H1 (cell line): ENCODE data around the gene HSF4. TPM values are rescaled to one million over a fixed set of nuclear protein-coding genes. Genes with fewer than 3 reads are reported as not detected.
"Not testable (repeated sequence)": the region's sequence is repeated elsewhere in the genome, so short reads cannot be mapped to it uniquely, and the experiment has no call there.

Experiments used
- CTCF ChIA-PET: fragments of 300-600 bp; sonication (Branson Sonifier 250); formaldehyde crosslinking; loops from one replicate; lab custom pipeline; 2021; ENCODE audit not compliant: partially characterized antibody; lab: Charles Lee
- POLR2A ChIA-PET: fragments of 300-600 bp; sonication (Branson Sonifier 250); formaldehyde crosslinking; loops from one replicate; lab custom pipeline; 2021; ENCODE audit warnings: inconsistent platforms; ENCODE audit not compliant: partially characterized antibody; lab: Charles Lee
- DNase-seq, 2 experiments: peaks; one replicate each; pipeline versions ENCODE4 v3.0.0 to v3.0.0-alpha.2; 2010 to 2022; ENCODE audit warnings: low spot score in 2 of 2, low read depth in 1 of 2, mixed read lengths in 1 of 2
- FAIRE-seq: peaks from 2 replicates; lab custom pipeline; 2011; peaks lifted over from hg19 to GRCh38; lab: Jason Lieb, UNC
- H2AFZ ChIP-seq: 2 replicates; pipeline ENCODE4 v1.8.1; 2012; ENCODE audit warnings: low read length, inconsistent platforms
- H2AK5ac ChIP-seq: 2 replicates; pipeline ENCODE4 v1.6.1; 2013; ENCODE audit warnings: low read depth, low read length
- H2BK120ac ChIP-seq: replicated peaks from 2 replicates; pipeline ENCODE3; 2013; ENCODE audit warnings: low read depth, low read length, inconsistent platforms
- H2BK12ac ChIP-seq: 2 replicates; pipeline ENCODE4 v1.6.1; 2013; ENCODE audit warnings: low read depth, low read length
- H2BK15ac ChIP-seq: 2 replicates; pipeline ENCODE4 v1.6.1; 2013; ENCODE audit warnings: low read length
- H2BK20ac ChIP-seq: 2 replicates; pipeline ENCODE4 v1.6.1; 2013; ENCODE audit warnings: low read length
- H2BK5ac ChIP-seq: 2 replicates; pipeline ENCODE4 v1.6.1; 2013; ENCODE audit warnings: low read depth, low read length
- H3K14ac ChIP-seq: 2 replicates; pipeline ENCODE4 v1.6.1; 2013; ENCODE audit warnings: inconsistent platforms; ENCODE audit not compliant: insufficient read length
- H3K18ac ChIP-seq: 2 replicates; pipeline ENCODE4 v1.6.1; 2013; ENCODE audit warnings: low read length; ENCODE audit errors: extremely low read depth
- H3K23ac ChIP-seq: 2 replicates; pipeline ENCODE4 v1.6.1; 2013; ENCODE audit warnings: inconsistent platforms; ENCODE audit not compliant: insufficient read length
- H3K23me2 ChIP-seq: 2 replicates; pipeline ENCODE4 v1.6.1; 2013; ENCODE audit warnings: low read depth, low read length
- H3K27ac ChIP-seq: 2 replicates; pipeline ENCODE4 v1.6.1; 2011; ENCODE audit warnings: low read depth, low read length, inconsistent platforms
- H3K27me3 ChIP-seq, 4 experiments: replicated peaks in 1 of 4; 1 replicate in 1 of 4; 2 replicates in 3 of 4; pipeline versions ENCODE4 v1.6.1 to v1.8.1; 2011 to 2013; ENCODE audit warnings: low read length in 3 of 4, mild to moderate bottlenecking in 3 of 4, inconsistent platforms in 2 of 4, mixed read lengths in 2 of 4, moderate library complexity in 1 of 4; ENCODE audit not compliant: control insufficient read depth in 3 of 4, insufficient read depth in 3 of 4; ENCODE audit errors: extremely low read depth in 1 of 4
- H3K36me3 ChIP-seq, 4 experiments: 2 replicates each; pipeline versions ENCODE4 v1.6.1 to v1.8.1; 2011 to 2013; ENCODE audit warnings: mild to moderate bottlenecking in 4 of 4, low read length in 3 of 4, moderate library complexity in 2 of 4, control low read depth in 1 of 4, inconsistent platforms in 1 of 4; ENCODE audit not compliant: insufficient read depth in 4 of 4, control insufficient read depth in 2 of 4
- H3K4ac ChIP-seq: replicated peaks from 2 replicates; pipeline ENCODE3; 2013; ENCODE audit warnings: low read length, low read depth, mixed read lengths, inconsistent platforms; ENCODE audit not compliant: insufficient read length
- H3K4me1 ChIP-seq, 4 experiments: replicated peaks in 1 of 4; 1 replicate in 1 of 4; 2 replicates in 3 of 4; pipeline versions ENCODE4 v1.6.1 to v1.8.1; 2011 to 2013; ENCODE audit warnings: low read length in 3 of 4, inconsistent platforms in 2 of 4, mixed read lengths in 1 of 4; ENCODE audit not compliant: insufficient read depth in 4 of 4, control insufficient read depth in 3 of 4
- H3K4me2 ChIP-seq, 2 experiments: 2 replicates each; pipeline versions ENCODE4 v1.6.1 to v1.8.1; 2011 to 2013; ENCODE audit warnings: low read depth in 2 of 2, low read length in 2 of 2, control low read depth in 1 of 2, inconsistent platforms in 1 of 2, mild to moderate bottlenecking in 1 of 2; ENCODE audit not compliant: insufficient read depth in 1 of 2
- H3K4me3 ChIP-seq, 4 experiments: fragments of 200-600, 300-600 bp in 1 of 4; sonication (generic), shearing (Covaris generic), sonication (Bioruptor Twin) in 1 of 4; 2 replicates each; pipeline versions ENCODE4 v1.5.1 to v1.8.1; 2011 to 2016; ENCODE audit warnings: low read length in 4 of 4, low read depth in 3 of 4, control low read depth in 2 of 4, inconsistent platforms in 2 of 4, mild to moderate bottlenecking in 2 of 4, mixed read lengths in 1 of 4, moderate library complexity in 1 of 4; ENCODE audit not compliant: insufficient read depth in 2 of 4; ENCODE audit errors: extremely low read depth in 1 of 4
- H3K56ac ChIP-seq: replicated peaks from 2 replicates; pipeline ENCODE3; 2013; ENCODE audit warnings: low read depth, mild to moderate bottlenecking, mixed read lengths, low read length, inconsistent platforms; ENCODE audit not compliant: insufficient read length
- H3K79me1 ChIP-seq: 2 replicates; pipeline ENCODE4 v1.6.1; 2013; ENCODE audit warnings: low read depth, low read length, control low read depth
- H3K79me2 ChIP-seq, 2 experiments: 2 replicates each; pipeline versions ENCODE4 v1.6.1 to v1.8.1; 2012 to 2013; ENCODE audit warnings: low read length in 2 of 2, mild to moderate bottlenecking in 2 of 2, inconsistent platforms in 1 of 2; ENCODE audit not compliant: insufficient read depth in 2 of 2, control insufficient read depth in 1 of 2
- H3K9ac ChIP-seq, 4 experiments: replicated peaks in 1 of 4; 1 replicate in 1 of 4; 2 replicates in 3 of 4; pipeline versions ENCODE4 v1.6.1 to v1.8.1; 2011 to 2013; ENCODE audit warnings: low read depth in 3 of 4, low read length in 3 of 4, control low read depth in 2 of 4, mild to moderate bottlenecking in 2 of 4, moderate library complexity in 2 of 4, inconsistent platforms in 1 of 4; ENCODE audit errors: extremely low read depth in 1 of 4
- H3K9me3 ChIP-seq, 2 experiments: 2 replicates each; pipeline versions ENCODE4 v1.6.1 to v1.8.1; 2012 to 2013; ENCODE audit warnings: mild to moderate bottlenecking in 2 of 2, moderate library complexity in 2 of 2, control low read depth in 1 of 2, inconsistent platforms in 1 of 2, low read depth in 1 of 2, low read length in 1 of 2, mixed read lengths in 1 of 2; ENCODE audit not compliant: insufficient read depth in 2 of 2
- H4K20me1 ChIP-seq, 2 experiments: replicated peaks in 1 of 2; 2 replicates each; pipeline versions ENCODE3 to v1.8.1; 2011 to 2013; ENCODE audit warnings: inconsistent platforms in 2 of 2, low read length in 2 of 2, mild to moderate bottlenecking in 1 of 2; ENCODE audit not compliant: insufficient read depth in 2 of 2, control insufficient read depth in 1 of 2
- H4K5ac ChIP-seq: 2 replicates; pipeline ENCODE4 v1.6.1; 2013; ENCODE audit warnings: low read length, low read depth, mixed read lengths, inconsistent platforms; ENCODE audit not compliant: insufficient read length
- H4K8ac ChIP-seq: 2 replicates; pipeline ENCODE4 v1.8.0; 2013; ENCODE audit warnings: mild to moderate bottlenecking, moderate library complexity, low read length, inconsistent platforms; ENCODE audit not compliant: insufficient read depth; ENCODE audit errors: extremely low read depth
- H4K91ac ChIP-seq: replicated peaks from 2 replicates; pipeline ENCODE3; 2013; ENCODE audit warnings: low read length, mixed read lengths, inconsistent platforms; ENCODE audit not compliant: insufficient read length
- BACH1 ChIP-seq: IDR thresholded peaks from 2 replicates; pipeline ENCODE4 v1.6.1; 2012; ENCODE audit warnings: low read length, improper control_type of control experiment
- CHD1 ChIP-seq: IDR thresholded peaks from 2 replicates; pipeline ENCODE4 v1.6.1; 2012; ENCODE audit warnings: low read depth, low read length, improper control_type of control experiment
- HDAC6 ChIP-seq: IDR thresholded peaks from one replicate; pipeline ENCODE4 v1.7.1; 2012; ENCODE audit warnings: low read depth, mild to moderate bottlenecking, inconsistent platforms, low read length, moderate library complexity
- JUND ChIP-seq: IDR thresholded peaks from 2 replicates; pipeline ENCODE4 v1.6.1; 2011; ENCODE audit warnings: mild to moderate bottlenecking, improper control_type of control experiment, low read length
- NRF1 ChIP-seq: IDR thresholded peaks from 2 replicates; pipeline ENCODE4 v1.6.1; 2011; ENCODE audit warnings: mild to moderate bottlenecking, low read depth, low read length, improper control_type of control experiment
- POLR2AphosphoS5 ChIP-seq: IDR thresholded peaks from 2 replicates; pipeline ENCODE4 v1.6.1; 2011; ENCODE audit warnings: low read depth, low read length
- POU5F1 ChIP-seq: IDR thresholded peaks from 2 replicates; pipeline ENCODE4 v1.6.1; 2011; ENCODE audit warnings: low read depth, mild to moderate bottlenecking, low read length, moderate library complexity
- SP1 ChIP-seq: IDR thresholded peaks from 2 replicates; pipeline ENCODE4 v1.6.1; 2011; ENCODE audit warnings: low read depth, low read length
- TCF12 ChIP-seq: IDR thresholded peaks from 2 replicates; pipeline ENCODE4 v1.6.1; 2011; ENCODE audit warnings: low read depth, mild to moderate bottlenecking, low read length
- WGBS, 2 experiments: shearing (Covaris generic) in 1 of 2; methylation state at CpG; one replicate each; pipeline versions ENCODE4 v1.1.6 to v1.1.7; 2013 to 2015; ENCODE audit warnings: low lambda C conversion rate in 2 of 2, mixed read lengths in 2 of 2, inconsistent platforms in 1 of 2, low coverage in 1 of 2, missing lambda C conversion rate in 1 of 2; ENCODE audit not compliant: insufficient replicate concordance in 2 of 2, insufficient coverage in 1 of 2, insufficient read length in 1 of 2; ENCODE audit errors: extremely low coverage in 1 of 2, missing lambda C conversion rate in 1 of 2; 5-methylcytosine and 5-hydroxymethylcytosine counted together
- polyA plus RNA-seq, 7 experiments: library from polyadenylated mRNA; depleted of rRNA in 3 of 7; stranded (reverse) in 5 of 7; unstranded in 2 of 7; fragments of >200 nt in 5 of 7; fragments of 200-250 nt in 2 of 7; gene quantifications; 1 replicate in 5 of 7; 2 replicates in 1 of 7; 4 replicates in 1 of 7; pipeline versions ENCODE4 v1.2.1 to v1.2.3, GENCODE V29; 2011 to 2013; ENCODE audit warnings: missing spikeins in 2 of 7, mixed read lengths in 2 of 7
- total RNA-seq: library from RNA; stranded (reverse); fragmentation: NEBNext Ultra II Directional; extraction: Animal tissue kit (Norgen Biotek cat#: 25700); gene quantifications from 2 replicates; pipeline ENCODE4 v1.2.1, GENCODE V29; 2021

Gene HSF4
- total and polyA plus RNA-seq, 2 of the 8 experiments (the other 6 are each of a cell fraction or from before 2014, with no cell fraction given): 0.14 TPM; not detected in 1

DNA sequence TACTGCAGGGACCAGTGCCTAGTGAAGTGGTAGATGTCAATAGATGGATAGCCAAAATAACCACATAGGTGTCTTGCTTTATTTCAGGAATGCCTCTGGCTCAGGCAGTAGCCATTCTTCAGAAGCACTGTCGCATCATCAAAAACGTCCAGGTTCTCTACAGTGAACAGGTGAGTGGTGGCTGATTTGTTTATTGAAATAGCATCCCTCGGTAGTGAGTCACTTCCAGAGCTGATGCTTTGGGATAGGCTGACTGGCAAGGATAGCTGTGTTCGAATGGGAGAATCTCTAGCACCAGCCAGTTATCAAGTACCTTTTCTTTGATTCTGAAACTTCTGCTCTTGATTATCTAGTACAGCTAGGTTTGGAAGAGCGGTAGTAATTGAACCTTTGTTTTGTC, 44.5 kb upstream of the HSF4 start (continued):
- TF ChIP-seq BACH1 (no peak), JUND (no peak), POU5F1 (no peak), SP1 (no peak), CHD1 (no peak), NRF1 (no peak), HDAC6 (no peak), TCF12 (no peak), POLR2AphosphoS5 (no peak)
- TF ChIP-seq, all 59 proteins: peak for 0

DNA sequence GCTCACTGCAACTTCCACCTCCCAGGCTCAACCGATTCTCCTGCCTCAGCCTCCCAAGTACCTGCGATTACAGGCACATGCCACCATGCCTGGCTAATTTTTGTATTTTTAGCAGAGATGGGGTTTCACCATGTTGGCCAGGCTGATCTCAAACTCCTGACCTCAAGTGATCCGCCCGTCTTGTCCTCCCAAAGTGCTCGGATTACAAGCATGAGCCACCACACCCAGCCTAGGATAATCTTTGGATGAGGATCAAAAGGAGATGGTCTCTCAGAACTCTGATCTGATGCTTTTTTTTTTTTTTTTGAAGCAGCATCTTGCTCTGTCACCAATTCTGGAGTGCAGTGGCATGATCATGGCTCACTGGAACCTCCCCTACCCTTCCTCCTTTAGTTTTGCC, 41.7 kb upstream of the HSF4 start:
- H2BK20ac ChIP-seq, H3K4me3 ChIP-seq, H3K4ac ChIP-seq, H2BK120ac ChIP-seq, H2AK5ac ChIP-seq, FAIRE-seq, H4K20me1 ChIP-seq, H3K79me2 ChIP-seq, H3K23ac ChIP-seq, H2AFZ ChIP-seq, H3K9me3 ChIP-seq, H4K5ac ChIP-seq, H2BK15ac ChIP-seq, H3K23me2 ChIP-seq, H3K18ac ChIP-seq, H2BK5ac ChIP-seq, H3K27ac ChIP-seq, H2BK12ac ChIP-seq, POLR2A ChIA-PET, DNase-seq, H4K8ac ChIP-seq, H3K56ac ChIP-seq, H3K4me1 ChIP-seq, H3K9ac ChIP-seq, H3K27me3 ChIP-seq, H3K14ac ChIP-seq, H3K4me2 ChIP-seq, H4K91ac ChIP-seq, H3K79me1 ChIP-seq, CTCF ChIA-PET: not testable (repeated sequence)
- peaks cover 0 to 14% (median 8%) of the 10 kb centered on the region in 4 experiments; a peak in 5 of 8 replicates for H3K36me3 ChIP-seq
- WGBS, 2 experiments: 94% methylated on average over 5 of the region's 5 CpGs; no CpG with 5 or more reads in 1 of the 2 experiments
